ENCODE measurements around the gene CASZ1.

DNA sequence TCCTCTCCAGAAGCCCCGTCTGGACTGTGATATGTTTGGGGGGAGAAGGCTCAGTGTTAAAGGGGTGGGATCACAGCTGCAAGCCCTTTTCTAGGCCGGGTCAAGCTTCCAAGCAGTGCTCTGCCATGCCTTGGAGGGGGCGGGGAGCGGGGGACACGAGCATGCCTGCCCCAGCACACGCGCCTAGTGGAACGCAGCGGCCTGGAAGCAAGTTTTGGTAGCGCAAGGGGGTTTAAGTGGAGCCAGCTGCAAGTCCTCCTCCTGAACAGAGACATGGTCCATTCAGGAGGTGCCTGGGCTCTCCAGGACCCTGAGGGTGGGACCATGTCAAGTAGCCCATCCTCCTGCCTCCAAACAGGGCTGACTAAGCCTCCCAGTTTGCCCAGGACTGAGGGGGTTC is 112.2 kb downstream of the CASZ1 start:
- TF ChIP-seq TAF1 (IDR thresholded peaks at IDR 0.05; ENCODE audit: low read depth, low read length), result no peak
- TF ChIP-seq POLR2AphosphoS5 (IDR thresholded peaks at IDR 0.05; ENCODE audit: low read depth, low read length), result no peak
- no peak for TF ChIP-seq POLR2A (IDR thresholded peaks at IDR 0.05; ENCODE audit: low read depth, low read length)
- no peak for TF ChIP-seq PAX5 (IDR thresholded peaks at IDR 0.05; ENCODE audit: insufficient read depth, low read length, severe bottlenecking)
